NB4 (cell line): Measurements from ENCODE around the gene MSGN1.

Experiments
- DNase-seq: peaks from one replicate; pipeline ENCODE4 v3.0.0; 2010; ENCODE audit warnings: low read depth
- H3K4me3 ChIP-seq: one replicate; pipeline ENCODE4 v1.5.1; 2011; ENCODE audit warnings: mild to moderate bottlenecking, low read depth, low read length, moderate library complexity
- MYC ChIP-seq: IDR thresholded peaks from 2 replicates; pipeline ENCODE4 v1.6.1; 2011; ENCODE audit warnings: low read depth, low read length
- POLR2A ChIP-seq: IDR thresholded peaks from 2 replicates; pipeline ENCODE4 v1.6.1; 2011; ENCODE audit warnings: mild to moderate bottlenecking; ENCODE audit not compliant: insufficient read length; ENCODE audit errors: extremely low read depth
- TF ChIP-seq, protein P1 (sequence below): IDR thresholded peaks from one replicate; pipeline ENCODE4 v1.5.1; 2012; ENCODE audit warnings: low read depth, low read length
- TF ChIP-seq, protein P2 (sequence below): IDR thresholded peaks from 2 replicates; pipeline ENCODE4 v1.6.1; 2011; ENCODE audit warnings: low read depth, low read length

MSGN1 gene

DNA sequence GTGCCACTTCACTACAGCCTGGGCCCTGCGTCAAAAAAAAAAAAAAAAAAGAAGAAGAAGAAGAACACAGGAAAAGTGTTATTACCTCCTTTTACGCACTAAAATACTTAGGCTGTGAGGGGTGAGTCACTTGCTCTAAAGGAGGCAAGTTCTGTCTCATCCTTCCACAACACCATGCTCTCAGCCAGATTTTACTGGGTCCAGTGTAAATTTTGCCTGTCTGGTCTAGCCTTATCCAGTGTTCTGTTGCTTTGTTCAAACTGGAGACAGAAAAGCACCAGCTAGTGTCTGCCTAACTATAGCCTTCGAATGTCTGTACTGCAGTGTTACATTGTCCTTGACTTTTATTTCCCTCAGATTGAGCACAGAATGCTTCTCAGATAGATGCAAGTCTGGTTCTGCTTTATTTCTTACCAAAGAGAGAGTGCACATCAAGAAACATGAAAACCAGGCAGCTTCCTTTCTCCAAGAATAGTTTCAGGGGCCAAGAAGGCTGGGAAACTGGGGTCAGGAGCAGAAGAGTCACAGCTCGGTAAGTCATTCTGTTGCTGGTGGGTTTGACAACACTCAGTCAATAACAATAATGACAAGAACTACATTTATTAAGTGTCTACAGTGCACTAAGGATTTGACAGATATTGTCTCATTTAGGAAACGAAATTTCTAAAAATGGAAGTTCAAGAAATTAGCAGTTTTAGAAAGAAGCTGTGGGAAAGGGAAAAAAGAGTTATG is 3.1 kb upstream of the MSGN1 start:
- TF ChIP-seq, protein P1, sequence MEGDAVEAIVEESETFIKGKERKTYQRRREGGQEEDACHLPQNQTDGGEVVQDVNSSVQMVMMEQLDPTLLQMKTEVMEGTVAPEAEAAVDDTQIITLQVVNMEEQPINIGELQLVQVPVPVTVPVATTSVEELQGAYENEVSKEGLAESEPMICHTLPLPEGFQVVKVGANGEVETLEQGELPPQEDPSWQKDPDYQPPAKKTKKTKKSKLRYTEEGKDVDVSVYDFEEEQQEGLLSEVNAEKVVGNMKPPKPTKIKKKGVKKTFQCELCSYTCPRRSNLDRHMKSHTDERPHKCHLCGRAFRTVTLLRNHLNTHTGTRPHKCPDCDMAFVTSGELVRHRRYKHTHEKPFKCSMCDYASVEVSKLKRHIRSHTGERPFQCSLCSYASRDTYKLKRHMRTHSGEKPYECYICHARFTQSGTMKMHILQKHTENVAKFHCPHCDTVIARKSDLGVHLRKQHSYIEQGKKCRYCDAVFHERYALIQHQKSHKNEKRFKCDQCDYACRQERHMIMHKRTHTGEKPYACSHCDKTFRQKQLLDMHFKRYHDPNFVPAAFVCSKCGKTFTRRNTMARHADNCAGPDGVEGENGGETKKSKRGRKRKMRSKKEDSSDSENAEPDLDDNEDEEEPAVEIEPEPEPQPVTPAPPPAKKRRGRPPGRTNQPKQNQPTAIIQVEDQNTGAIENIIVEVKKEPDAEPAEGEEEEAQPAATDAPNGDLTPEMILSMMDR = no peak
- DNase-seq = peak; percentile 34
- no peak overlapping the region for H3K4me3 ChIP-seq

DNA sequence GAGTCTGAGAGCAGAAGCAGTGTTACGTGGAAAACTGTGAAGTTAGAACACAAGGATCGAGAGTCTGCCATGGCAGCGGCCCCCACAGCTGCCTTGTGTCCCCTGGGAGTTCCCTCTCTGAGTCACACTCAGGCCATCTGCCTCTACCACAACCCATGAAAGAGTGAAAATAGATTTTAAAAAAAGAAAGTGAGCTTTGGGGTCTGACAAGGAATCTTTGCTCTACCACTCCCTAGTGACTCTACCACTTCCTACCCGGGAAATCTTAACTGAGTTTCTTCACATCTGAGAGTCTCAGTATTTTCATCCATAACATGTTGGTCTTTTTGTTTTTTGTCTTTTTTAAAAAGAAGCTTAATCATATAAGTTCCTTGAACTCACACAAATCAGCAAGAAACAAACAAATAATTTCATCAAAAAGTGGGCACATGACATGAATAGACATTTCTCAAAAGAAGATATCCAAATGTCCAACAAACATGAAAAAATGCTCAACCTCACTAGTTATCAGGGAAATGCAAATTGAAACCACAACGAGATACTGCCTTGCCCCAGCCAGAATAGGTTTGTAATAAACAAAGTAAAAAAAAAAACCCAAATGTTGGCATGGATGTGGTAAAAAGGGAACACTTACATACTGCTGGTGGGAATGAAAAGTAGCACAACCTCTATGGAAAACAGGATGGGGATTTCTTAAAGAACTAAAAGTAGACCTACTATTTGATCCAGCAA is 2.4 kb upstream of the MSGN1 start:
- no peak for TF ChIP-seq POLR2A
- TF ChIP-seq, protein P2, sequence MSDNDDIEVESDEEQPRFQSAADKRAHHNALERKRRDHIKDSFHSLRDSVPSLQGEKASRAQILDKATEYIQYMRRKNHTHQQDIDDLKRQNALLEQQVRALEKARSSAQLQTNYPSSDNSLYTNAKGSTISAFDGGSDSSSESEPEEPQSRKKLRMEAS = no peak
- TF ChIP-seq MYC = no peak
- TF ChIP-seq, protein P1 = no peak
- DNase-seq = peak; percentile 80
- H3K4me3 ChIP-seq = no peak overlapping the region

DNA sequence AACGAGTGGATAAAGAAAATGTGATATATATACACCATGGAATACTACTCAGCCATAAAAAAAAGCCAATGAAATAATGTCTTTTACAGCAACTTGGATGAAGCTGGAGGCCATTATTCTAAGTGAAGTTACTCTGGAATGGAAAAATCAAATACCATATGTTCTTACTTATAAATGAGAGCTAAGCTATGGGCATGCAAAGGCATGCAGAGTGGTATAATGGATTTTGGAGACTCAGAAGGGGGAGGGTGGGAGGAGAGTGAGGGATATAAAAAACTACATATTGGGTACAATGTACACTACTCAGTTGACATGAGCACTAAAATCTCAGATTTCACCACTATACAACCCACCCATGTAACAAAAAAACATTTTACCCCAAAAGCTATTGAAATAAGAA is 1.7 kb upstream of the MSGN1 start:
- no peak overlapping the region for H3K4me3 ChIP-seq
- DNase-seq = no peak
- TF ChIP-seq MYC = no peak
- TF ChIP-seq, protein P2 = no peak
- TF ChIP-seq POLR2A = no peak
- TF ChIP-seq, protein P1 = no peak

DNA sequence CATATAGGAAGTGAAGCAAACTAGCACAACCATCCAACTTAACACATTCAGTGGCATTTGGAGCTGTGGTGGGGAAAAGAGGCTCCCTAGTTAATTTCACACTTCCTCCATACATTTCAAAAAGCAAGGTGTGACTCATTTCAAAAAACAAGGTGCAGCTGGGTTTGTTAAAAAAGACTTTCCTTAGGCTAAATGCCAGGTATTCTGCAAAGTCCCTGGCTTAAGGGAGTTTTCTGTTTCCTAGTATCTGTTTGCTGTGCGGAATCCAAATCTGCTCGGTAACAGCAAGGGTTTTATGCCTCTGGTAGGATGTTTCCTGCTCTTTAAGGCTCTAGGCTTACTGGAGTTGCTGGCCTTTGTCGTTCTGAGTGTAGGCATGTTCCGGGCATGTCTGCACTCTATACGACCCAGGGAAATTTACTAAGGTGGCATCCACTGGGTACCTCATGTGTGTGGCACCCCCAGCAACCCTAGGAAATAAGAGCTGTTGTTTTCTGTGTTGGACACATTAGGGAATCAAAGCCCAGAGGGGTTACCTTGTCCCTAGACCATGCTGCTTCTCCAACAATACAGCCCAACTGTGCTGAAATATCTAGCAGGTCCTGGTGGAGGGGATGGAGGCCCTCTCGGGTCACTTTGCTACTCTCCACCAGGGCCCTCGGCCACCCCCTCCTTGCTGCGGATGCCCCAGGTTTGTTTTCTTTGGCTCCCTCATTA is 634 bp upstream of the MSGN1 start:
- DNase-seq = no peak
- no peak overlapping the region for H3K4me3 ChIP-seq
- TF ChIP-seq, protein P2 = no peak
- TF ChIP-seq MYC = no peak
- TF ChIP-seq, protein P1 = no peak
- no peak for TF ChIP-seq POLR2A

DNA sequence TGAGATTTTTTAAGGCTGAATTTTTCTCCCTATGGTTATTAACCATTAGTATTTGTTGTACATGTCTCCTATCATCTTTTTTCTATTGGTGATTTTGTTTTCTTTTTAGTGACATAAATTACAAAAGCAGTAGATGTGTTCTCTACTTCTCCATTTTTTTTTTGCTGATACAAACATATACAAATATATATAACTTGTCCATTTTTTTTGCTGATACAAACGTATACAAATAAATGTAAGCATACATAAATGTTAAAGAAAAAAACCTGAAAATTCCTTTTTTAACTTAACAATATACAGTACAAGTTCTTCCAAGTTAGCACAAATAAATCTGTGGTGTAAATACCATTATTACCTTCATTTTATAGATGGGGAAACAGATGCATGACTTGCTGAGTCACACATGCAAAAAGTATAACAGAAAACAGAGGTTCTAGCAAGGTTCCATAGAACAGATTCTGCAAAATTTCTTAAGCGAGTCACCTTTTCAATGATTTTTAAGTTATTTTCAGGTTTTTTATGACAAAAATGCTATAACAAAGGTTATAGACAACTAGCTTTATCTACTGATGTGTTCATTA is 2.1 kb downstream of the MSGN1 start:
- H3K4me3 ChIP-seq = no peak overlapping the region
- TF ChIP-seq, protein P1 = no peak
- TF ChIP-seq MYC = no peak
- TF ChIP-seq, protein P2 = no peak
- no peak for TF ChIP-seq POLR2A
- DNase-seq = no peak
